Adrenal gland (tissue), 5 donors: Measurements from ENCODE around the gene SREBF2.
A peak's percentile ranks its signal among the peaks of the same experiment; 100 is the strongest.

Experiments used
- CTCF ChIP-seq, 6 experiments: fragments of 450-650 bp in 4 of 6; fragments of 200-600 bp in 2 of 6; sonication (generic) in 1 of 6; IDR thresholded peaks; 1 replicate in 5 of 6; 2 replicates in 1 of 6; pipeline versions ENCODE4 v1.5.1 to v1.8.0; 2016 to 2021; ENCODE audit warnings: antibody characterized with exemption in 6 of 6, mild to moderate bottlenecking in 2 of 6, moderate library complexity in 1 of 6
- POLR2A ChIP-seq, 2 donors: fragments of 450-650 bp; IDR thresholded peaks; one replicate each; pipeline ENCODE4 v1.6.1; 2017; ENCODE audit warnings: antibody characterized with exemption in 2 of 2, mild to moderate bottlenecking in 2 of 2, moderate library complexity in 1 of 2
- donor health status: DM: no; HTN: no; CAD: no.

- TF ChIP-seq CTCF (IDR thresholded peaks at IDR 0.05) (no peak), POLR2A (IDR thresholded peaks at IDR 0.05) (peak in 1 of 2 donors; percentile 64)
Measured at GRCh38 chr22:41826430-41827383, 6.2 kb upstream of the SREBF2 start.
